Measurements from ENCODE around the gene CEP89.
"Not testable (repeated sequence)": the region's sequence is repeated elsewhere in the genome, so short reads cannot be mapped to it uniquely, and the experiment has no call there.

CEP89 gene

GRCh38 chr19:32869369-32869965, 102.3 kb downstream of the CEP89 start, which contains the start of gene SLC7A9:
Gene SLC7A9, minus strand, starts transcription at chr19:32869767. Its CDS starts 1,233 bp downstream, at chr19:32868534.
- no peak for DNase-seq (ENCODE audit: low read depth)

GRCh38 chr19:32868206-32868950, 103.4 kb downstream of the CEP89 start:
- DNase-seq (ENCODE audit: low read depth), result no peak

- not testable (repeated sequence) for DNase-seq (ENCODE audit: low read depth)
Observed at GRCh38 chr19:32867436-32867835, 104.3 kb downstream of the CEP89 start.

GRCh38 chr19:32866564-32867265, 105.0 kb downstream of the CEP89 start:
- DNase-seq (ENCODE audit: low read depth), result no peak

- no peak for DNase-seq (ENCODE audit: low read depth)
Observed at GRCh38 chr19:32866061-32866460, 105.7 kb downstream of the CEP89 start.

- no peak for DNase-seq (ENCODE audit: low read depth)
Observed at GRCh38 chr19:32865326-32865725, 106.4 kb downstream of the CEP89 start.

GRCh38 chr19:32864318-32865007, 107.3 kb downstream of the CEP89 start:
- DNase-seq (ENCODE audit: low read depth), result no peak

- no peak for DNase-seq (ENCODE audit: low read depth)
Observed at GRCh38 chr19:32863841-32864240, 107.9 kb downstream of the CEP89 start.

GRCh38 chr19:32863301-32863700, 108.5 kb downstream of the CEP89 start:
- DNase-seq (ENCODE audit: low read depth), result no peak

- no peak for DNase-seq (ENCODE audit: low read depth)
Observed at GRCh38 chr19:32862741-32863140, 109.0 kb downstream of the CEP89 start.

GRCh38 chr19:32862173-32862572, 109.6 kb downstream of the CEP89 start:
- DNase-seq (ENCODE audit: low read depth), result no peak

- no peak for DNase-seq (ENCODE audit: low read depth)
Observed at GRCh38 chr19:32861596-32861995, 110.2 kb downstream of the CEP89 start.

- no peak for DNase-seq (ENCODE audit: low read depth)
Observed at GRCh38 chr19:32859591-32859990, 112.2 kb downstream of the CEP89 start.

- DNase-seq (ENCODE audit: low read depth), result no peak
Observed at GRCh38 chr19:32858559-32858958, 113.2 kb downstream of the CEP89 start.

- no peak for DNase-seq (ENCODE audit: low read depth)
Observed at GRCh38 chr19:32858155-32858554, 113.6 kb downstream of the CEP89 start.

- no peak for DNase-seq (ENCODE audit: low read depth)
Observed at GRCh38 chr19:32857584-32857983, 114.2 kb downstream of the CEP89 start.

- not testable (repeated sequence) for DNase-seq (ENCODE audit: low read depth)
Observed at GRCh38 chr19:32856818-32857217, 114.9 kb downstream of the CEP89 start.

GRCh38 chr19:32852216-32852615, 119.5 kb downstream of the CEP89 start:
- DNase-seq (ENCODE audit: low read depth), result no peak

- DNase-seq (ENCODE audit: low read depth), result not testable (repeated sequence)
Observed at GRCh38 chr19:32848035-32848434, 123.7 kb downstream of the CEP89 start.

- no peak for DNase-seq (ENCODE audit: low read depth)
Observed at GRCh38 chr19:32843716-32844245, 128.0 kb downstream of the CEP89 start.

- no peak for DNase-seq (ENCODE audit: low read depth)
Observed at GRCh38 chr19:32842061-32842460, 129.7 kb downstream of the CEP89 start.

- no peak for DNase-seq (ENCODE audit: low read depth)
Observed at GRCh38 chr19:32837531-32837930, 134.2 kb downstream of the CEP89 start.

All from activated T-cell treated with anti-CD3 and anti-CD28 coated beads for 24 hours (primary cell).